MM.1S (cell line): ENCODE results near the gene BLOC1S3.
A peak's percentile ranks its signal among the peaks of the same experiment; 100 is the strongest.

Experiments
- DNase-seq: peaks from one replicate; pipeline ENCODE4 v3.0.0-alpha.2; 2015
- H2AFZ ChIP-seq: fragments of 300-600 bp; sonication (generic); 2 replicates; pipeline ENCODE4 v1.6.0; 2016; ENCODE audit warnings: antibody characterized with exemption, low read length
- H3F3A ChIP-seq: fragments of 300-600 bp; sonication (generic); 2 replicates; pipeline ENCODE4 v1.6.1; 2016; ENCODE audit warnings: mild to moderate bottlenecking, antibody characterized with exemption, low read length, moderate library complexity, mixed read lengths; ENCODE audit not compliant: insufficient read depth
- H3K27ac ChIP-seq: fragments of 300-600 bp; sonication (generic); 2 replicates; pipeline ENCODE4 v1.5.1; 2016; ENCODE audit warnings: mild to moderate bottlenecking, low read length
- H3K27me3 ChIP-seq: fragments of 300-600 bp; sonication (generic); replicated peaks from 2 replicates; pipeline ENCODE4 v1.6.0; 2016; ENCODE audit warnings: low read length; ENCODE audit not compliant: insufficient read depth
- H3K36me3 ChIP-seq: fragments of 300-600 bp; sonication (generic); replicated peaks from 2 replicates; pipeline ENCODE4 v1.6.1; 2016; ENCODE audit warnings: mild to moderate bottlenecking, low read length, mixed read lengths; ENCODE audit not compliant: insufficient read depth
- H3K4me1 ChIP-seq: fragments of 300-600 bp; sonication (generic); 2 replicates; pipeline ENCODE4 v1.6.1; 2016; ENCODE audit warnings: low read length, mixed read lengths
- H3K4me2 ChIP-seq: fragments of 300-600 bp; sonication (generic); 2 replicates; pipeline ENCODE4 v1.6.0; 2016; ENCODE audit warnings: low read depth, low read length
- H3K4me3 ChIP-seq: fragments of 300-600 bp; sonication (generic); 2 replicates; pipeline ENCODE4 v1.5.1; 2016; ENCODE audit warnings: low read length, mixed read lengths
- H3K79me2 ChIP-seq: fragments of 300-600 bp; sonication (generic); 2 replicates; pipeline ENCODE4 v1.6.1; 2016; ENCODE audit warnings: mixed run types, low read length, mixed read lengths
- H3K9ac ChIP-seq: fragments of 300-600 bp; sonication (generic); 2 replicates; pipeline ENCODE4 v1.6.1; 2016; ENCODE audit warnings: low read length, mixed read lengths
- H3K9me2 ChIP-seq: fragments of 300-600 bp; sonication (generic); replicated peaks from 2 replicates; pipeline ENCODE4 v1.6.1; 2016; ENCODE audit warnings: mild to moderate bottlenecking, low read length, mixed read lengths; ENCODE audit not compliant: insufficient read depth
- H3K9me3 ChIP-seq: fragments of 300-600 bp; sonication (generic); replicated peaks from 2 replicates; pipeline ENCODE4 v1.6.1; 2016; ENCODE audit warnings: mild to moderate bottlenecking, low read length, mixed read lengths; ENCODE audit not compliant: insufficient read depth
- H4K20me1 ChIP-seq: fragments of 300-600 bp; sonication (generic); 2 replicates; pipeline ENCODE4 v1.6.1; 2016; ENCODE audit warnings: mild to moderate bottlenecking, low read length, moderate library complexity, mixed read lengths; ENCODE audit not compliant: insufficient read depth
- EZH2 ChIP-seq: fragments of 300-600 bp; sonication (generic); optimal IDR thresholded peaks from 2 replicates; pipeline ENCODE3; 2017; ENCODE audit warnings: low read depth, mild to moderate bottlenecking, antibody characterized with exemption, low read length, mixed read lengths
- EZH2phosphoT487 ChIP-seq: fragments of 300-600 bp; sonication (generic); IDR thresholded peaks from 2 replicates; pipeline ENCODE4 v1.6.1; 2018; ENCODE audit warnings: antibody characterized with exemption, low read length
- TF ChIP-seq, protein P1 (sequence below): fragments of 300-600 bp; sonication (generic); IDR thresholded peaks from 2 replicates; pipeline ENCODE4 v1.5.1; 2016; ENCODE audit warnings: antibody characterized with exemption, low read length, mixed read lengths

BLOC1S3 gene

DNA sequence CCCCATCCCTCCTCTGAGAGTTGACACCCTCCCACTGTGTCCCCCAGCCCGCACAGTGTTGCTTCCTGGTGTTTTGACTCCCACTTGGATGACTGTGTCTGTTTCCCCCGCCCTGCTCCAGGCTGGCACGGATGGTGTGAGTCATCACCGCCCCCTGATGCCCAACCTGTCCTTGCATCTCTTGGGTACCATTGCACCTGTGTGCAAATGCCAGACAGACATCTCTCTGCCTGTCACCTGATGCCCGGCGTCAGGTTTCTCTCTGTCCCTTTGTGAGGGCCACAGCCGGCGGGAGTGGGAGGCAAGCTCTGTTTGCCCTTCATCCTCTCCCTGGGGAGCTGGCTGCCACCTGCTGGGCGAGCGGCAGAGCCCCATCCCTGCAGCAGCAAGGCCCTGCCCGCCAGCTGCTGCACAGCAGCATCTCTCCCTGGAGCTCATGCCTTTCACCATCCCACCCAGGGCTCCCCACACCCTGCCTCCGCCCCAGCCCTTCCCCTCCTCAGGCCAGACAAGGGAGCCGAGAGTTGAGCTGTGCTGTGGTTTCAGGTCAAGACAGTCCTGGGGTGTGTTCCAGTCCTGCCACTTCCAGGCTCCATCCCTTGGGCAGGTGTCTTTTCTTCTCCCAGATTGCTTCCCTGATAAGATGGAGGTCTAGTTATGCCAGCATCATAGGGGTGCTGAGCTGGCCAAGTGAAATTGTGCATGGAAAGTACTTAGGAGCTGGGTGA is 47.5 kb upstream of the BLOC1S3 start:
- Histone ChIP-seq H3K9me3 (no peaks in the 10 kb centered on the region), H3K27me3 (no peaks in the 10 kb centered on the region), H3K36me3 (no peaks in the 10 kb centered on the region), H3F3A (peaks cover 9% of the 10 kb centered on the region), H2AFZ (no peak overlapping the region), H3K27ac (no peak overlapping the region), H3K9me2 (no peaks in the 10 kb centered on the region), H3K79me2 (peaks cover 97% of the 10 kb centered on the region), H4K20me1 (no peaks in the 10 kb centered on the region), H3K9ac (no peak overlapping the region), H3K4me1 (peaks cover 25% of the 10 kb centered on the region), H3K4me2 (no peak overlapping the region), H3K4me3 (no peak overlapping the region)
- peak; percentile 39 for DNase-seq
- TF ChIP-seq, protein P1, sequence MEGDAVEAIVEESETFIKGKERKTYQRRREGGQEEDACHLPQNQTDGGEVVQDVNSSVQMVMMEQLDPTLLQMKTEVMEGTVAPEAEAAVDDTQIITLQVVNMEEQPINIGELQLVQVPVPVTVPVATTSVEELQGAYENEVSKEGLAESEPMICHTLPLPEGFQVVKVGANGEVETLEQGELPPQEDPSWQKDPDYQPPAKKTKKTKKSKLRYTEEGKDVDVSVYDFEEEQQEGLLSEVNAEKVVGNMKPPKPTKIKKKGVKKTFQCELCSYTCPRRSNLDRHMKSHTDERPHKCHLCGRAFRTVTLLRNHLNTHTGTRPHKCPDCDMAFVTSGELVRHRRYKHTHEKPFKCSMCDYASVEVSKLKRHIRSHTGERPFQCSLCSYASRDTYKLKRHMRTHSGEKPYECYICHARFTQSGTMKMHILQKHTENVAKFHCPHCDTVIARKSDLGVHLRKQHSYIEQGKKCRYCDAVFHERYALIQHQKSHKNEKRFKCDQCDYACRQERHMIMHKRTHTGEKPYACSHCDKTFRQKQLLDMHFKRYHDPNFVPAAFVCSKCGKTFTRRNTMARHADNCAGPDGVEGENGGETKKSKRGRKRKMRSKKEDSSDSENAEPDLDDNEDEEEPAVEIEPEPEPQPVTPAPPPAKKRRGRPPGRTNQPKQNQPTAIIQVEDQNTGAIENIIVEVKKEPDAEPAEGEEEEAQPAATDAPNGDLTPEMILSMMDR, result peak; percentile 54
- TF ChIP-seq EZH2phosphoT487, result no peak

DNA sequence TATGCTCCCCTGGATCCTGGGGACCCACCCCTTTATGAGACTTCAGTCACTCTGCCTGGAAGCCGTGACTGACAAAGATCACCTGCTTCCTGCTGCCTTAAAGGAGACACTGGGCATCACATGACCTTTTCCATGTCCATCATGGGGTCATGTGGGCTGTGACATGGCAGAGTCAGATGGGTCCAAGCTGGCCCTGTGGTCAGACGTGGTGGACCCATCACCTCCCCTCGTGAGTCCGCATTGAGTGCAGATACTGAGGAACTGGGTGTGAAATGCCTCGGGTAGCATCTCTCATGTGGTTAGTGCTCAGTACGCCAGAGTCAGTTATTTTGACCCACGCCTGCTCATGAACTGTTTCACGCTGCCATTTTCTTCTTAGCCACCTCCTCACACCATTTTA is 44.9 kb upstream of the BLOC1S3 start:
- Histone ChIP-seq H2AFZ (no peak overlapping the region), H3K9me2 (no peaks in the 10 kb centered on the region), H3K27ac (no peak overlapping the region), H3F3A (peaks cover 31% of the 10 kb centered on the region), H3K4me3 (no peak overlapping the region), H3K36me3 (no peaks in the 10 kb centered on the region), H3K4me2 (no peak overlapping the region), H4K20me1 (no peaks in the 10 kb centered on the region), H3K79me2 (peaks cover 88% of the 10 kb centered on the region), H3K4me1 (peaks cover 45% of the 10 kb centered on the region), H3K9ac (no peak overlapping the region), H3K9me3 (no peaks in the 10 kb centered on the region), H3K27me3 (no peaks in the 10 kb centered on the region)
- TF ChIP-seq EZH2 (no peak), EZH2phosphoT487 (no peak)
- TF ChIP-seq, protein P1, result no peak
- DNase-seq, result no peak

DNA sequence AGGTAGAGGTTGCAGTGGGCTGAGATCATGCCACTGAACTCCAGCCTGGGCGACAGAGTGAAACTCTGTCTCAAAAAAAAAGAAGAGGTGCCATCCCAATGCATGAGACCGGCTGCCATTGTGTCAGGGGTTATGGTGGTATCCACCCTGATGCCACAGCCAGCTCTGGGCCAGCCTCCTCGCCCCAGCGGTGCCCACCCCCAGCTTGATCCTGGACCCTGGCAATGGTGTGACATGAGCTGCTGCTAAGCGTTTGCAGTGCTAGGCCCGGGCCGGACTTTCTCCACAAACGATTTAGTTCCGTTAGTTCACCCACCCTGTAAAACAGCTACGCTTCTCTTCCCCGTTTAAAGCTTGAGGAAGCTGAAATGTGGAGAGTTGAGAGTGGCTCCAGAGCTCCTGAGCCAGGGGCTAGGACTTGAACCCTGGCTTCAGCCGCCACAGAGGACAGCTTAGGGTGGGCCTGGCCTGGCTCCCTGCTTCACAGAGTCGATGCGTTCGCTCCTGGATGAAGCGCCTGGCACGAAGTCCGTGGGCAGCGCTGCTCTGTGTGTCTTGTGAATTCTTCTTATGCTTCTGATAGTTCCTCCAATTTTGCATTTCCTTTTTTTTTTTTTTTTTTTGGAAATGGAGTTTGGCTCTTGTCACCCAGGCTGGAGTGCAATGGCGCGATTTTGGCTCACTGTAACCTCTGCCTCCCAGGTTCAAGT is 43.3 kb upstream of the BLOC1S3 start:
- Histone ChIP-seq H3K9ac (no peak overlapping the region), H3K27me3 (no peaks in the 10 kb centered on the region), H3F3A (peaks cover 31% of the 10 kb centered on the region), H3K4me3 (no peak overlapping the region), H3K4me2 (no peak overlapping the region), H4K20me1 (no peaks in the 10 kb centered on the region), H3K9me3 (no peaks in the 10 kb centered on the region), H2AFZ (no peak overlapping the region), H3K4me1 (peaks cover 45% of the 10 kb centered on the region), H3K79me2 (peaks cover 85% of the 10 kb centered on the region), H3K36me3 (no peaks in the 10 kb centered on the region), H3K27ac (no peak overlapping the region), H3K9me2 (no peaks in the 10 kb centered on the region)
- no peak for DNase-seq
- TF ChIP-seq, protein P1, result no peak
- TF ChIP-seq EZH2 (no peak), EZH2phosphoT487 (no peak)
